HL-60 (cell line): Measurements from ENCODE around the gene AARSD1.

Experiments used
- DNase-seq, 2 experiments: peaks; one replicate each; pipeline ENCODE4 v3.0.0-alpha.2; 2010 to 2020; ENCODE audit warnings: low read depth in 1 of 2, low spot score in 1 of 2
- H3K27ac ChIP-seq: fragments of 250-450 bp; sonication (Bioruptor Pico); replicated peaks from 2 replicates; pipeline ENCODE4 v1.5.1; 2020; ENCODE audit warnings: mild to moderate bottlenecking, moderate library complexity
- H3K27me3 ChIP-seq: fragments of 250-450 bp; sonication (Bioruptor Pico); 2 replicates; pipeline ENCODE4 v1.5.1; 2021; ENCODE audit warnings: mild to moderate bottlenecking, moderate library complexity; ENCODE audit not compliant: insufficient read depth, poor library complexity, severe bottlenecking
- H3K4me3 ChIP-seq: replicated peaks from 2 replicates; pipeline ENCODE4 v1.5.1; 2011; ENCODE audit warnings: mild to moderate bottlenecking, control low read depth, low read length; ENCODE audit not compliant: insufficient read depth
- CTCF ChIP-seq: IDR thresholded peaks from one replicate; pipeline ENCODE4 v1.5.1; 2011; ENCODE audit warnings: low read length, control low read depth, inconsistent platforms; ENCODE audit not compliant: insufficient read depth
- GABPA ChIP-seq: IDR thresholded peaks from 2 replicates; pipeline ENCODE4 v1.6.1; 2012; ENCODE audit warnings: low read depth
- POLR2AphosphoS5 ChIP-seq: IDR thresholded peaks from 2 replicates; pipeline ENCODE4 v1.6.1; 2012; ENCODE audit warnings: low read depth
- REST ChIP-seq: IDR thresholded peaks from 2 replicates; pipeline ENCODE4 v1.6.1; 2012; ENCODE audit warnings: low read depth; ENCODE audit not compliant: insufficient replicate concordance
- SPI1 ChIP-seq: IDR thresholded peaks from 2 replicates; pipeline ENCODE4 v1.6.1; 2012; ENCODE audit warnings: low read depth, mild to moderate bottlenecking, borderline replicate concordance

The AARSD1 gene

GRCh38 chr17:42967925-42968324 is 3.7 kb upstream of the AARSD1 start:
- no peak overlapping the region for H3K4me3 ChIP-seq
- H3K27ac ChIP-seq = no peak overlapping the region
- H3K27me3 ChIP-seq = no peaks in the 10 kb centered on the region
- no peak for DNase-seq
- TF ChIP-seq REST (no peak), SPI1 (no peak), POLR2AphosphoS5 (no peak), CTCF (no peak), GABPA (no peak)

- TF ChIP-seq GABPA (no peak), POLR2AphosphoS5 (no peak), REST (no peak), SPI1 (no peak), CTCF (no peak)
- no peak overlapping the region for H3K4me3 ChIP-seq
- DNase-seq = no peak
- no peaks in the 10 kb centered on the region for H3K27me3 ChIP-seq
- H3K27ac ChIP-seq = no peak overlapping the region
These were observed 10.6 kb downstream of the AARSD1 start for GRCh38 chr17:42953669-42954068.

- no peaks in the 10 kb centered on the region for H3K27me3 ChIP-seq
- no peak for DNase-seq
- H3K27ac ChIP-seq = no peak overlapping the region
- no peak overlapping the region for H3K4me3 ChIP-seq
- no peak for TF ChIP-seq REST
- TF ChIP-seq GABPA = no peak
- TF ChIP-seq SPI1 = no peak
- no peak for TF ChIP-seq CTCF
- TF ChIP-seq POLR2AphosphoS5 = no peak
These were observed 14.0 kb downstream of the AARSD1 start for GRCh38 chr17:42950044-42950783.
